CD4-positive, alpha-beta T cell treated with Interleukin-4 for 4 hours (primary cell): ENCODE data around the gene DSTN.

ENCODE experiments used
- DNase-seq: peaks from one replicate; pipeline ENCODE4 v3.0.0-alpha.2; 2020

The DSTN gene

DNA sequence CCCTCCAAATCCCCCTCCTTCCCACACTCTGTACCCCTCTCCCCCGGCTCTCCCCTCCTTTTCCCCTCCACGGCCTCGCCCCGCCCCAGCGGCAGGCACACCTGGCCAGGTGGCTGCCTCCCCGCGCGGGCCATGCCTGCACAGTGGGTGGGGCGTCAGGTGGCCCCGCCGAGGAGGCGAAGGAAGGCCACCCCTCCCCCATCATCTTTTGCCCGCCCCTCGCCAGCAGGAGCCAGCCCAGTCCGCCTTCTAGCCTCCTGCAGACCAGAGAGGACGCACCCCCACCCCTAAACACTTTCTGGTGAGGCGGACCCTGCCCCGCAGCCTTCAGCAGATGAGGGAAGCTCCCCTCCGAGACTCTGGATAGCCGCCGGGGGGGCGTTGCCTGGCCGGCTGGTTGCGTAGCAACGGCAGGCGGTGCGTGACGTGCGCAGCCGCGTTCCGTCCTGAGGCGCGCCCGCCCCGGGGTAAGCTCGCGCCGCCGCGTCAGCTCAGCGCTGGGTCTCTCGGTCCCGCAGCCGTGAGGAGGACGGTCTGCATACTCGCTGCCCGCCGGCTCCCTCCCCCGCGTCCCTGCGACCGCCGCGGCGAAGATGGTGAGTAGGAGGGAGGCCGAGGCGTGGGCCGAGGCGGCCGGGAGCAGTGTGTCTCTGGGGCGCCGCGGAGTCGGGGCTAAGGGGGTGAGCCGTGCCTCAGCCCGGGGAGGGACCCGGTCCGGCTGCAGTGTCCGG is at the start of gene DSTN:
DSTN (plus strand) TSS at position 460 of the 731 bp plus-strand sequence; CDS start at position 594, 134 bp downstream.
- DNase-seq, result peak; percentile 83

DNA sequence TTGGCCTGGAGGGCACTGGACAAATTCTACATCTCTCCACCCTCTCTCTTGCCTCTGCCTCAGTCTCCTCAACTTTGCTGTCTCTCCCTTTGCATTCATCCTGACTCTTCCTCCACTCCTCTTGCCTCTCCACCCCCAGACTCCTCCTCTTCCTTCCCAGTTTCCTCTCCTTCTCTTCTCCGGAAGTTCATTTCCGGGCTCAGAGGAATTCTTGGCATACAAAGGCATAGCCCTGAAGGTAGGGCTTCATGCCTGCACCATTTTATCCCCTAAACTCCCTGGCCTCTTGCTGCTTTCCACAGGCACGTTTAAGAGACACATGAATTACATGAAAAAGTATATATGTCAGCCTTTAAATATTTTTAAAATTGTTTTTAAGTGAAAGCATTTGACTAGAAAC is 49.3 kb upstream of the DSTN start:
- DNase-seq, result no peak

DNA sequence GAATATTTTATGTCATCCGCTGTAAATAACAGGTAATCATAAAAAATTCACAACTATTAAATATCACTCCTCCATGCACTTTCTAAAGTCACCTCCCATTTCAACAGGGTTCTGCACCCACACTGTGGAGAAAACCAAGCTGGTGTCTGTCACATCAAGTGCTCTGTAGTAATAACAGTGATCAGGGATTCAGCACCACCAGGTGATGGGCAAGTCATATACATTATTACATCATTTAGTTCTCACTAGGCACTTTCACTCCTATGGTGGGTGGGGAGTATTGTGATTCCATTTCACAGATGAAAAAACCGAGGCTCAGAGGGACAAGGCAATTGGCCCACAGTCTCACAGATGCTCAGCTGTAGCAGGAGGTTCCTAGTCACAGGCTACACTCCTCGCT is 47.3 kb upstream of the DSTN start:
- DNase-seq, result no peak

DNA sequence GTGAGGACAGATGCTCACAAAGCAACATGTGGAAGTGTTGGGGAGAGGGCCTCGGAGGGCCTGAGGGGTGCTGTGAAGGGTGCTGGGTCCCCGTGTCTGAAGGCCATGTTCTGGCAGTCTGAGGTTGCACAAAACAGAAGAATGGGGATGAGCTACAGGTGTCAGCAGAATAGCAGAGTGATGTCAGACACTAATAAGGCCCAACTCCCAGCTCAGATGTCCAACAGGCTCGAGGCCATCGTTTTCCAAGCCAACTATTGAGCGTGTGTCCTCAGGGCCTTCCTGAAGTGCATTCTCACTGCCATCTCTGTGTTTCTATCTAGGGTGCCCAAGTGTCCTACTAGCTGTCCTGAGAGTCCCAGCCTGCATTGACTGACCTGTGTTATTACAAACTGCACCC is 46.5 kb upstream of the DSTN start:
- DNase-seq, result no peak

DNA sequence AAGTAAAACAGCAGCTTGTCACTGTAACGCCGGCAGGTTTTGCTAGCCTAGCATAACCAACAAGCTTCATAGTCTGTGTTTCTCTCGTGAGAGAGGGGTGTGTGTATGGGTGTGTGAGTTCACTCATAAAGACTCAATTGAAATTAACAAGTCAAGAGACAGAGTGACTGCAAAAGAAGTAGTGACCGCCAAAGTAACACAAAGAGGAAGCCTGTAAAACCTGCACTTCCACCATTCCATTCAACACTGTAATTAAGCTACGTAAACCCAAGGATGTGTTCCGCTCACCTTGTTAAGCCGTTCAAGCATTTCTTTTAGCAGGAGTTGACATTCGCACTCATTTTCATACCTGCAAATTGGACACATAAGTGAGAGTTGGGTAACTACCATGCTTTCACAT is 45.3 kb upstream of the DSTN start:
- no peak for DNase-seq

DNA sequence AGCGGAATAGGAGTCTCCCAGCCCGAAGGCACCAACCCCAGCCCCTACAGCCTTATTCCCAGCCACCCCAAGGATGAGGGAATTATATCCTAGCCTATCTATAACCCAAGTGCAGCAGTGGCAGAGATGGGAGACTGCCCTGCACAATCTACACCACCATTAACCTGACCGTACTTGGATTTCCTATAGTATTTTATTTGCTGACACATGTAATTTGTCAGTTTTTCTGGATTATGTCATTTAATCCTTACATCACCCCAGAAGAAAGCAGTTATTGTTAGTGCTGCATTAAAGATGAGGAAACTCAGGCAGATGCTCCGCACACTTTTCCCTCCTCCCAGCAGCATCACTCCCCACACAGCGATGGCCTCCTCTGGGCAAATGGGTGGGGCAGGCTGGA is 44.7 kb upstream of the DSTN start:
- DNase-seq, result no peak

DNA sequence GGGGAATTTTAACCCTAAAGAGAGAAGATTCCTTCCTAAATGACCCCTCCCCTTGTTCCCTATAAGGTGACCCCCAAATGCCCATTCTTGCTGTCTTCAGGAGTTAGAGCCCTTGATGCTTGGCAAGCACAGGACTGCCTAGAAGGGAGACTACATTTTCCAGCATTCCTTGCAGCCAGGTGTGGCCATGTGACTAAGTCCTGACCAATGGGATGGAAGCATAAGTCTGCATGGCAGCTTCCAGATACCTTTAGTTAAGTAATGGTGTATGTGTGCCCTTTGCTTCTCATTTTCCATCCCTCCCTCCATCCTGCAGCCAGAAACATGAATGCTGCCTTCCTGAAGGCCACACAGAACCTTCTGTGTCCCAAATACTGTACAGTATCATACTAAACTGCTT is 44.2 kb upstream of the DSTN start:
- DNase-seq, result no peak

DNA sequence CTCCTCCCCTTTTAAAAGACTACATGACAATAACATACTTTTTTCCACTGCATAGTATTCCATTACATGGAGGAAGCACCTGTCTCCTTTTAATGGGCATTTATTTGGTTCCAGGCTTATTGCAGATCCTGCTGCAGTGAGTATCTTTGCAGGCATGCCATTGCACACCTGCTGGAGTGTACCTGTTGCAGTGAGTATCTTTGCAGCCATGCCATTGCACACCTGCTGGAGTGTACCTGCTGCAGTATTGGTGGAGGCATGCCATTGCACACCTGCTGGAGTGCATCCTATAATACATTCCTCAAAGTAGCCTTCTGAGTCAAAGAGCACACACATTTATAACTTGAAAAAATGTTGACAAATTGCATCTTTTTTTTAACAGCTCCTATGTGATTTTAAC is 40.3 kb upstream of the DSTN start:
- DNase-seq, result no peak

DNA sequence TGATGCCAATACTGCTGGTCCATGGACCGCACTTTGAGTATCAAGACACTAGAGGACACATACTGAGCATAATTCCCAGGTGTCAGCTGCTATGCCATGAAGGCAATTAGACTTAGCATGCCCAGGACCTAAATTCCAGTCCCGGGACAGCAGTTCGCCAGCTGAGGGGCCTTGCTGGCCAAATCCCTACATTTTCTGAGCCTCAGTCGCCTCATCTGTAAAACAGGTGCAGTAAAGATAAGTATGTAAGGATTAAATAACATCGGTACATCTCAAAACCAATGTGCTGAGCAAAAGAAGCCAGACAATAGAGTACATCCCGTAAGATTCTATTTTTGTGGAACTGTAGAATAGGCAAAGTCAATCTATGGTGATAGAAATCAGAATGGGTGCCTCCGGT is 39.7 kb upstream of the DSTN start:
- no peak for DNase-seq

DNA sequence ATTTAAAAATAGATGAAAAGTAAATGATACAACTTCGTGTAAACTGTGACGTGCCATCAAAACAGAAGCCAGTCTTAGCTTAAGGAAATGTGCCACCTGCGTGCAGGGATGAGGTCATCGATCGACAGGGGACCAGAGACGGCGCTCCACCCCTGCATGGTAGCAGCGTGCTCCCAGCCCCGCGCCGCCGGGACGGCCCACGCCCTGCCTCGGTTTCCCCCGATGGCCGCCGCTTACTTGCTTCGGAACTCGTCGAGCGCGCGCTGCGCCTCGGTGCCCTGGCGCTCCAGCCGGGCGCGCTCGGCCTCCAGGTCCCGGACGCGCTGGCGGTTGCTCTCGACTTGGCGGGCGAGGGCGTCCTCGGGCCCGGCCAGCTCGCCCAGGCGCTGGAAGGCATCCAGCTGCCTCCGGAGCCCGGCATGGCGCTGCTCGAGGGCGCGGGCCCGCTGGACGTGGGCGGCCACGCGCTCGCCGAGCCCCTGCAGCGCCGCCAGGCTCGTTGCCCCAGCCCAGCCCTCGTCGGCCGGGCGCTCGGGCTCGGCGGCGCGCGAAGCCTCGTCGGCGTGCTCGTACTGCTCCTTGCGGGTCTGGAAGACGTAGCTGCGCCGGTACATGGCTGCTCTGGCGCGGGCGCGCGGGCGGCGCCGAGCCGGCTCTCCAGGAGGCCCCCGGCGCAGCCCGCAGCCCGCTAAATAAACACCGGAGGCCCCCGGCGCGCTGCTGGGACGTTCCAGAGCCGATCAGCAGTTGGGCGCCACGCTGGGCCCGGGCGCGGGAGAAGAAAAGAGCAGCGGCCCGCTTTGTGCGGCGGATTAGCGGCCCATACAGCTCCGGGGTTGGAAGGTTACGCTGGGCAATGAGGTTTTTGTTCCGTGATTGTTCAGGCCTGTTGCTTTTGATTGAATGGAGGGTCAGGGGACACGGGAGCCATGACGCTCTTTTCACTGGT is 38.9 kb upstream of the DSTN start, which contains the start of gene BFSP1:
BFSP1 (minus strand) TSS at position 664 of the 949 bp plus-strand sequence; CDS start at position 614, 50 bp downstream.
- peak; percentile 32 for DNase-seq

DNA sequence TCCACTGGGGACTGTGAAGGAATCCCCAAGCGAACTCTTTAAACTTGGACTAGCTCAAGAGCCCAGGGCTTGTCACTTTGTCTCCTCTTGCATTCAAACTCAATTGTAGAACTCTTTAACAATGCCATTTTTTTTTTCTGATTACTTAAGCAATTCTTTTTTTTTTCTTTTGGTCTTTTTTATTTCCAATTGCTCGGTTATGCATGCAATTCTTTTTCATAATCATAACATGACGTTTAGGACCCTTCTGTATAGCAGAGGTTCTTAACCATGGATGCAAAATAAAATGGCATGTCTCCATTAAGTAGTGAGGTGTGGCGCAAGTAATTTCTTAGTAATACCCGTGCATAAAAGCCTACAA is 38.2 kb upstream of the DSTN start:
- DNase-seq, result no peak

DNA sequence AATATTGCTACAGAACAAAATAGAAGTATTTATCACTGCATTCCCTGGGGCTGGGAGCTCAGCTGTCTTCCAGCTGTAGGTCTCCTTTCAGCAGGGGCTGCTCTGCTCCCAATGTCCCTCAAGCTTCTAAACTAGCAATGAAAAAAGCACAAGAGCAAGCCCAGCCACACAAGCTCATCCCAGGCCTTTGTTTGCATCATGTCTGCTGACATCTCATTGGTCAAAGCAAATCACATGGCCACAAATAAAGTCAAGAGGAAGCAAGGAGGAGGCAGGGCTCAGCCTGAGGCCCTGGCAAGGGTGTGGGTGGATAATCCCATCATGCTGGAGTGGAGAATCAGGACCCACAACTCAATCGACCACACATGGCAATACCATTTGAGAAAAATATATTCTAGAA is 36.5 kb upstream of the DSTN start:
- DNase-seq, result no peak

DNA sequence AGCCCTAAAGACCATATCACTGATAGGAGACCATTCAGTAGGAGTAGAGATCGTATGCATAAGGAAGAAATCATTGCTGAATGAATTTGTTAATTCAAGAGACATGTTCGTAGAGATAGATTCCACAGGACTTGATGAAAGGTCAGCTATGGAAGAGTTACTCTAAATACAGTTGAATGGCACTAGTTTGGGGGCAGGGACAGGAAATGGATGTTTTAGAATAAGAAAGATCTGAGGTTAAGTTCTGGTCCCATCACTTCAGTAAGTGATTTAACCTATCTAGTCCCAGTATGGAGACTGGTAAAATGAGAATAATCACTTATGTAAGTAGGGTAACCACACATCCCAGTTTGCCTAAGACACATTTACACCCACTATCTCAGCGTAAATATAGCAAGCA is 35.8 kb upstream of the DSTN start:
- no peak for DNase-seq

DNA sequence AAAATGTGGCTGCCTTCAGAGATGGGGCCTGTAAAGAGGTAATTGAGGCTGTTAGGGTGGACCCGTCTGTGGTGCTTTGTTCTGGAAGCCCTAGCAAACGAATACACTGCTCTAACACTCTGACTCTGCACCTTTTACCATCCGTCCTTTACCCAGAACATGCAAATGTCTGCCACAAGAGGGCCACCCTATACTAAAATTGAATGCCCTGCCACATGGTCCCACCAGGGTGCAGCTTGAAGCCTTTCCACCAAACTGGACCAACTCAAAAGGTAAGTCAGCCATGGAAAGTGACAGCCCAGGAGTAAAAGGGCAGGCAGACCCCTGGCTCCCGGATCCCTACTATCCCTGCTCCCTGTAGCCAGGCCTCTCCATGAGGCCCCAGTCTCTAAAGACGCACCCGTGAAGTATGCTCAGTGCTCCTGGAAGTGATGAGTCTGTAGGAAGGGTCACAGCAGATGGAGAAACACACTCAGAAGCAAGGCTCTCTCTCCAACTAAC is 32.9 kb upstream of the DSTN start:
- DNase-seq, result peak; percentile 75

DNA sequence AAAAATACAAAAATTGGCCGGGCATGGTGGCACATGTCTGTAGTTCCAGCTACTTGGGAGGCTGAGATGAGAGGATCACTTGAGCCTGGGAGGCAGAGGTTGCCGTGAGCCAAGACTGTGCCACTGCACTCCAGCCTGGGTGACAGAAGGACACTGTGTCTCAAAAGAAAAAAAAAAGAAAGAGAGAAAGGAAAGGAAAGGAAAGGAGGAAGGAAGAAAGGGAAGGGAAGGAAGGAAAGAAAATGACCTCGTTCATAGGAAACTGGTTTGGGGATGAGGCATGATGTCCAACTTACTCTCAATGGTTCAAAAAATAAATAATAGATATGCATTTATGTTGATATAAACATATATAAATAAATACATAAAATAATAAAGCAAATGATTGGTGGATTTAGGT is 31.9 kb upstream of the DSTN start:
- no peak for DNase-seq

DNA sequence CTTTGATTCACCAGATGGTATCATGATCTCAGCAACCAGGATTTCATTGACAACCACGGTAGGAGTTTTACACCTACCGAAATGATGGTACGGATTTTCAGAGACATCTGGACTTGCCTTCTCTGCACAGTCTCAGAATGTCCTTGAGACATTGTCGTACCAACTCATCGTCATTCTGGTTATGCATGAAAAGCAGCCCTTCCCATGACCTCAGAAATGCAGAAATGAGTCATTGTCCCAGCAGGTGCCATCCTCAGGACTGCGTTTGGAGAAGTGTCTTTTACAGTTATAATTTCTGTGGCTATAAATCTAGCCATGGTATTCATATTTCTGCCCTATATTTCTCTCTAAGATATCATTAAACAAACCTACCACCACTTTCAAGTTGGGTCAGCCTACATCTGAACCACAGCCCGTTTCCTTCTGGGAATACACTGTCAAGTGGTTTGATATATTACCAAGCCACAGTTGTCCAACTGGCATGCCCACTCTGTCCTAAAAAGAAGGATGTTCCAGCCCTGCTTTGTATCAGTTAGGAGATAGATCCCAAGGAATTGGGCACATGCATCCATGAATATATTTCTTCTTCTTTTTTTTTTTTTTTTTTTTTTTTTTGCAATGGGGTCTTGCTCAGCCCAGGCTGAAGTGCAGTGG is 31.2 kb upstream of the DSTN start:
- no peak for DNase-seq

DNA sequence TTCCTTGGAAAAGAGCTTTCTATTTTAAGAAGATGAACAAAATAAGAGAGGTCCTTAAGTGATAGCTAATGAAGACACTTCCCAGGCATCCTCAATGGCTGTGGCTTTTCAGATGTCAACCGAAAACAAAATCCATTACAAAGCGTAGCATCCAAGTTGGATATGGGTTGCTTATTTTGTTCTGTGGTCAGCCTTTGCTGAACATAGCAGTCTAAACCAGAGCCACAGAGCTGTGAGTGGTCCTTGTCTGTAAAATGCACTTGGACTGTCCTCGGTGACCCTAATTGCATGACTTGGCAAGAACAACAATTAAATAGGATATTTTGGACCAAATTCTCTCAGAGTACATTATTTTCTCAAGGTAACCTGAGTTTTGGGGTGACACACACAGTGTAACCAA is 28.3 kb upstream of the DSTN start:
- DNase-seq, result no peak

DNA sequence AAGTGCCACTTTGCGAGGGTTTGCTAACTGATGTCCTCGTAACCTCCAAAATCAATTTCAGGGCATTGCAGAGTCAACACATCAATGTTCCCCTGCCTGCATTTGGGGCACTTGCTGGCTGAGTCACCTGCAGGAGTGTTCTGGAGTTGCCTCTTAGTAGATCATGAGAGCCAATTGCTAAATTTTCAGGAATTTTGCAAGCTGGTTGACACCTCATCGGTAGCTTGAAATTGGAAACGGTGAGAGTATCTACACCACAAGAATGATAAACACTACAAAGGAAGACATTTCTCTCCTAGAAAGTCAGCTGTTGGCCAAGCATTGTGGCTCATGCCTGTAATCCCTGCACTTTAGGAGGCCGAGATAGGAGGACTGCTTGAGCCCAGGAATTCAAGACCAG is 27.9 kb upstream of the DSTN start:
- no peak for DNase-seq

DNA sequence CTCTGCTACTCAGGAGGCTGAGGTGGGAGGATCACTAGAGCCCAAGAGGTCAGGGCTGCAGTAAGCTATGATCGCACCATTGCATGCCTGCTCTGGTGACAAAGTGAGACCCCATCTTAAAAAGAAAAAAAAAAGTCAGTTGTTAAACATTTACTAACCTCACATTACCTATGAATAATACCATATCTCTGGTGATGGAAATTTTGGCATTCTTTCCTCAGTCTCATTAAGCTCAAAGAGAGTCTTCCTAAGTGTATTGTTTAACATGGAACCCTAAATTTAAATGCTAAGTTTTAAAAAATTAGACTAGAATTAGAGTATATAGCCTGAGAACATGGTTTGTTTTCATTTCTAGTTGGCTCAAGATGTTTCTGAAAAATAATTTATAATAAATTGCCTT is 27.4 kb upstream of the DSTN start:
- no peak for DNase-seq

DNA sequence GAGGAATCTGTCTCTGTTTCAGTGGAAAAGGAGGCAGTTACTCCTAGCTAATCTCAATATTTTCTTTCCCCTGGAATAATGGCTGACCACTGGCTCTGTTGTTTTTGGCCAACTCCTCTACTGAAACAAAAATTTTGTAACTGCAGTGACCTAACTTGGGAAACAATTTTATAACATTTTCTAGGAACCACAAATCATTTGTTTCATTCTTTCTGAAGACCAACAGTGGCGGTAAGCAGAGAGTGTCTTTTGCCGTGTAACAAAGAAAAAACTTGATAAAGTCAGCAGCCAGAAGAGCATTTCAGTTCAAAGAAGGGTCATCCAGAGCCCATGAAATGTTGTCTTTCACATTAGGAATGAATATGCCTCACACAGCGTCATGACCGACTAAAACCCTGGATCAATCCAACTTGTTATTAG is 26.9 kb upstream of the DSTN start:
- no peak for DNase-seq

DNA sequence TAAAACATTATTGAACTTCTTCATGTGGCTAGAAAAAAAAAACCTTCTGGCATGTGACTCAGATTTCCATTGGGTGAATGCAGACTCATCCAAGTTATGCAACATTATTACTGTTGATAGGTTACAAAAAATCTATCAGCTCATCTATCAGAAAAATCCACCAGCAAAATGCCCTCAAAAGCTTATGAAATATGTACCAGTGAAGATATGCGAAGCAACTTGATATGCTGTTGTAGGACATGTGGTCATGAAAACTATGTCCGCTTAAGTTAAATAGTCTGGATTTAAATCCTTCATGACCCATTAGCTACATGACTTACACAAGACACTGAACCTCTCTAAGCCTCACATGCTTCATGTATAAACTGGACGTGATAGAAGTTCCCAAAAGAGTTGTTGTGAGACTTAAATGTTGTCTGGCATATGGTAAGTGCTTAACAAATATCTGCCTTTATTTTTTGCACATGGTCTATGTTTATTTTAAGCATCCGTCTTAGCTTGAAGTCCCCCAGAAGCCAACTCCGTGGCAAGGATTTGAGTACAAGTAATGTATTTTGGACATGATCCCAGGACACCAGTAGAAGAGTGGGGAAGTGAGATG is 26.2 kb upstream of the DSTN start:
- DNase-seq, result no peak

DNA sequence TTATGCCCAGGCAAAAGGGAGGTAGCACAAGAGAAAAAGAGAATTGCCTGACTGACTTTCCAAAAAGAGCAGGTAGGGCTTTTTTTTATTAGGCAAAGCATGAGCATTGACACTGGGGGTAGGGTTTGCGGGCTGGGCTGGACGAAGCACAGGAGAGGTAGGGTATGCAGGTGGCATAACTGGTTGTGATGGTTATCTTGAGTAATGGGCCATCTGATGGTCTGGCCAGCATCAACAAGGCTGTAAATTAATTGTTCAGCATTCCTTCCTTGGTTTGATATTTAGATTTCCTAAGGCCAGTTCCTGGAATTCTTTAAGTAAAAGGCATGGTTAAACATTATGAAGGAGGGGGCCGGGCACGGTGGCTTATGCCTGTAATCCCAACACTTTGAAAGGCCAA is 24.7 kb upstream of the DSTN start:
- DNase-seq, result no peak

DNA sequence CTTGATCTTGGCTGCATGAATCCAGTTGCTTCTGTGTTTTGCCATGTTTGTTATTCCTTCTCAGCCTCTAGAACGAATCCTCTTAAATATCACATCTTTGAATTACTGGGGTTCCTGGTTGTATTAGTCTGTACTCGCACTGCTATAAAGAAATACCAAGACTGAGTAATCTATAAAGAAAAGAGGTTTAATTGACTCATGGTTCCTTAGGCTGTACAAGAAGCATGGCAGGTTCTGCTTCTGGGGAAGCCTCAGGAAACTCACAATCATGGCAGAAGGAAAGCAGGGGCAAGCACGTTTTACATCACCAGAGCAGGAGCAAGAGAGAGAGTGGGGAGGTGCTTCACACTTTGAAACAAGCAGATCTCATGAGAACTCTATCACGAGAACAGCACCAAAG is 20.7 kb upstream of the DSTN start:
- DNase-seq, result no peak
